Central memory CD8-positive, alpha-beta T cell (primary cell): Measurements from ENCODE around the gene OXSR1.
"Not testable (repeated sequence)": the region's sequence is repeated elsewhere in the genome, so short reads cannot be mapped to it uniquely, and the experiment has no call there.

Experiments
- ATAC-seq: fragments of 150-1000 bp; cut with Tn5 transposase; replicated peaks from 2 replicates; pipeline ENCODE4 v1.10.0; 2022; ENCODE audit warnings: mild to moderate bottlenecking, moderate FRiP score, moderate number of reproducible peaks; ENCODE audit not compliant: poor library complexity, severe bottlenecking; ENCODE audit errors: extremely low read depth
- DNase-seq, 2 donors: peaks; one replicate each; pipeline ENCODE4 v3.0.0; 2021; ENCODE audit warnings: low spot score in 2 of 2
- H3K27ac Mint-ChIP-seq: one replicate; pipeline ENCODE4 v1.8.0; 2022; ENCODE audit warnings: low read depth, mild to moderate bottlenecking, moderate library complexity, mixed read lengths
- H3K27me3 Mint-ChIP-seq: one replicate; pipeline ENCODE4 v1.8.0; 2022; ENCODE audit warnings: mixed read lengths
- H3K36me3 Mint-ChIP-seq: one replicate; pipeline ENCODE4 v1.8.0; 2022; ENCODE audit warnings: mild to moderate bottlenecking, moderate library complexity, mixed read lengths; ENCODE audit not compliant: insufficient read depth
- H3K4me1 Mint-ChIP-seq: one replicate; pipeline ENCODE4 v1.8.0; 2022; ENCODE audit warnings: mixed read lengths
- H3K4me3 Mint-ChIP-seq: one replicate; pipeline ENCODE4 v1.8.0; 2022; ENCODE audit warnings: mild to moderate bottlenecking, moderate library complexity, mixed read lengths
- H3K9me3 Mint-ChIP-seq: one replicate; pipeline ENCODE4 v1.8.0; 2022; ENCODE audit warnings: mixed read lengths

The OXSR1 gene

DNA sequence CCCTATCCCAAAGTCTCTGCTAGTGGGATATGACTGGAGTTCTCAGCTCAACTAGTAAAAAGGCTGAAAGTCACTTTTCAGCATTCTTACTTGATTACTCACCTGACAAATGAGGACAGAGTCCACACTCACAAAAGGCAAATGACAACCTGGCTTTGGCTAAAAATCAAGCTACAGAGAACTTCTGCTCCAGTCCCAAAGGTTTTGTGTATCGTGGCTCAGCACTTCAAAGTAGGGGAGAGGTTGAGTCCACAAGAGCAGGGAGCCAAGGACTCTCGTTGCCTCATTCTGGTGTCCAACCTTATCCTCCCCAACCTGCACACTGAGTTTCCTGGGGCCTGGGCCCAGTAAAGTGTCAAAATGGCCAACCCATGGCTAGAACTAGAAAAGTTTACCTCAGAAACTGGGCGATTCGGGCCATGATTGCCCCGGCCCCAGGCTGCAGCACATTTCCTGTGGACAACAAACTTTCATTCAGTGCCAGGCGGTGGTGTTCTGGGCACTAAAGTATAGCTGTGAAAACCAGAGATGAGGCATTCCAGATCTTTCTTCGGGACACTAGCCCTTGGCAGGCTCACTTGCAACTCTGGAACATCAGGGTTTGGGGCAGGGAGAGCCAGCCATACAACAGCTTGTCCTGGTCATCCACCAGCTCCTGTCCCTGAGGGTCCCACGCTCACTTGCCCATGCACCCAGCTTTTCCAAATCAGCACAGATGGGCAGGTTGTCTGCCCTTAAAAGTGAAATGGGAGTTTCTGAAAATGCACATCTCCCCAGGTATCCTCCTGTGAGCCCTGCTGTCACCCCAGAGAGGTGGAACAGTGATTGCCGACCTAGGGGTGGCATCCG lies 31.6 kb upstream of the OXSR1 start:
- H3K9me3 Mint-ChIP-seq: no peaks in the 10 kb centered on the region
- no peak overlapping the region for H3K27ac Mint-ChIP-seq
- H3K4me3 Mint-ChIP-seq: no peak overlapping the region
- no peak for ATAC-seq
- DNase-seq: no peak
- H3K4me1 Mint-ChIP-seq: peaks cover 72% of the 10 kb centered on the region
- H3K27me3 Mint-ChIP-seq: no peaks in the 10 kb centered on the region
- H3K36me3 Mint-ChIP-seq: peaks cover 27% of the 10 kb centered on the region

DNA sequence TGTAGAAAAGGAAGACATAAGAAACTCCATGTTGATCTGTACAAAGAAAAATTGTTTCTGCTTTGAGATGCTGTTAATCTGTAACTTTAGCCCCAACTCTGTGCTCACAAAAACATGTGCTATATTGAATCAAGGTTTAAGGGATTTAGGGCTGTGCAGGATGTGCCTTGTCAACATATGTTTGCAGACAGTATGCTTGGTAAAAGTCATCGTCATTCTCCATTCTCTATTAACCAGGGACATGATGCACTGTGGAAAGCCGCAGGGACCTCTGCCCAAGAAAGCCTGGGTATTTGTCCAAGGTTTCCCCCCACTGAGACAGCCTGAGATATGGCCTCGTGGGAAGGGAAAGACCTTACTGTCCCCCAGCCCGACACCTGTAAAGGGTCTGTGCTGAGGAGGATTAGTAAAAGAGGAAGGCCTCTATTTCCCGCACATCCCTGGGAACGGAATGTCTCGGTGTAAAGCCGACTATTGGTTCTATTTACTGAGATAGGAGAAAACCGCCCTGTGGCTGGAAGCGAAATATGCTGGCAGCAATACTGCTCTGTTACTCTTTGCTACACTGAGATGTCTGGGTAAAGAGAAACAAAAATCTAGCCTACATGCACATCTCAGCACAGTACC lies 30.7 kb upstream of the OXSR1 start:
- peaks cover 22% of the 10 kb centered on the region for H3K36me3 Mint-ChIP-seq
- not testable (repeated sequence) for ATAC-seq, DNase-seq, H3K27me3 Mint-ChIP-seq, H3K27ac Mint-ChIP-seq, H3K9me3 Mint-ChIP-seq
- H3K4me3 Mint-ChIP-seq: peak overlapping the region; percentile 95
- H3K4me1 Mint-ChIP-seq: peaks cover 77% of the 10 kb centered on the region

DNA sequence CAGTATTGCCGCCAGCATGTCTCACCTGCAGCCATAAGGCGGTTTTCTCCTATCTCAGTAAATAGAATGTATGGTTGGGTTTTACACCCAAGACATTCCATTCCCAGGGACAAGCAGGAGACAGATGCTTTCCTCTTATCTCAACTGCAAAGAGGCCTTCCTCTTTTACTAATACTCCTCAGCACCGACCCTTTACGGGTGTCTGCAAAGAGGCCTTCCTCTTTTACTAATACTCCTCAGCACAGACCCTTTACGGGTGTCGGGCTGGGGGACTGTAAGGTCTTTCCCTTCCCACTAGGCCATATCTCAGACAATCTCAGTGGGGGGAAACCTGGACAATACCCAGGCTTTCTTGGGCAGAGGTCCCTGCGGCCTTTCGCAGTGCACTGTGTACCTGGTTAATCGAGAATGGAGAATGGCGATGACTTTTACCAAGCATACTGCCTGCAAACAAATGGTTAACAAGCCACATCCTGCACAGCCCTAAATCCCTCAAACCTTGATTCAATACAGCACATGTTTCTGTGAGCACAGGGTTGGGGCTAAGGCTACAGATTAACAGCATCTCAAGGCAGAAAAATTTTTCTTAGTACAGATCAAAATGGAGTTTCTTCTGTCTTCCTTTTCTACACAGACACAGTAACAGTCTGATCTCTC lies 29.6 kb upstream of the OXSR1 start:
- Mint-ChIP-seq H3K4me1 (peaks cover 79% of the 10 kb centered on the region), H3K4me3 (peak overlapping the region; percentile 95), H3K36me3 (peaks cover 17% of the 10 kb centered on the region), H3K27ac (peak overlapping the region; percentile 98)
- H3K27me3 Mint-ChIP-seq, ATAC-seq, H3K9me3 Mint-ChIP-seq, DNase-seq: not testable (repeated sequence)

DNA sequence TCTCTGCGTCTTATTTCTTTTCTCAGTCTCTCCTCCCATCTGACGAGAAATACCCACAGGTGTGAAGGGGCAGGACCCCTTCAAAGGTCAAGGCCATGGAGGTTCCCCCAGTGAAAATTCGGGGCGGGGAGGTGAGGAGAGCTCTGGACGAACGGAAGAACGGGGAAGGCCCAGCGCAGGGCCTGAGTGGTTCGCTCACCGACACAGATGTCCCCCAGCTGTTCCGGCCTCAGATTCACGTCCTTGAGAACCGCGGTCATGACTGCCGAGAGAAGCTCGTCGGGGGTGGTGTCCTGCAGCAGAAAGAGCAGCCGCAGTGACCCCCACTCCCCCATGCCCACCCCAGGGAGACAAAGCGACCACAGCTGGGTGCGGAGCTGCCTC lies 29.0 kb upstream of the OXSR1 start:
- Mint-ChIP-seq H3K27ac (peak overlapping the region; percentile 98), H3K9me3 (no peaks in the 10 kb centered on the region), H3K27me3 (no peaks in the 10 kb centered on the region), H3K36me3 (peaks cover 16% of the 10 kb centered on the region), H3K4me1 (peaks cover 82% of the 10 kb centered on the region), H3K4me3 (peak overlapping the region; percentile 95)
- DNase-seq (no peak), ATAC-seq (no peak)

DNA sequence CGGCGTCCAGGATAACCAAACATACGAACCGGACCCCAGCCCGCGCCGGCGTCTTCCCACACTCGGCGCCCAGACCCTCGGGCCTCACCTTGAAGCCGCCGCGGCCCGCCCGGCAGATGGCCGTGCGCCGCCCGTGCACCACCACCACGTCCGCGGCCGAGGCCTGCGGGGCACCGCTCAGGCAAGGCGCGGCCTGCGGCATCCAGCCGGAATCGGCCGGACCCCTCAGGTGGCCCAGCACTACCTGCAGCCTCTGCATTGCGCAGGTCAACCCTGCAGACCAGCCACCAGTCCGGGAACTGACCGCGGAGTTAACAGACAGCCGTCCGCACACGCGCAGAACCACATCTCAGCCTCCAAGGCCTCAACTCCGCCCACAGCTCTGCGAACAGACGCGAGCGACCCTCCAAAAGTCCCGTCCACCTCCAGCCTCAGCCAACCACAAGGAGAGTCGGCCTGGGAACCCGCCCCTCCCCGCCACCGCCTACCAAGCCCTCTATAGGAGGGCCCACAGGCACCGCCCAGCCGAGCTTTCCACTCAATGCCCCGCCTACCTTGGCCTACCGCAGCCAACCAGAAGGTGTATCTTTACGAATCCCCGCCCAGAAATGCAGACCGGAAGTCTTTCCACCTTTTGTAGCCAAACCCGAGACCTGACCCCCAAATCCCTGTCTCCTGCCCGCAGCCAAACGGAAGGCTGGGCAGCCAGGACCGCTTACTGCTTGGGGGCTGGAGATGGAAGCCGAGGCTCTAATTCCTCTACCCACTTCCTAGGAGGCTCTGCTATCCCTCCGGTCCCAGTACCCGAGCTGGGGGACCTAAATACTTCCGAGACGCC lies 28.3 kb upstream of the OXSR1 start, which contains the start of gene ACAA1:
TSS of gene ACAA1 (minus strand) at position 351 of the 838 bp plus-strand sequence. CDS start at position 259, 92 bp downstream.
- DNase-seq: peak; percentile 91 to 94
- Mint-ChIP-seq H3K4me3 (peak within 1 kb of the TSS; percentile 95), H3K27me3 (no peaks in the 10 kb centered on the region), H3K36me3 (peaks cover 19% of the 10 kb centered on the region), H3K27ac (peak within 1 kb of the TSS; percentile 98), H3K9me3 (no peaks in the 10 kb centered on the region), H3K4me1 (peaks cover 80% of the 10 kb centered on the region)
- ATAC-seq: peak; percentile 89

DNA sequence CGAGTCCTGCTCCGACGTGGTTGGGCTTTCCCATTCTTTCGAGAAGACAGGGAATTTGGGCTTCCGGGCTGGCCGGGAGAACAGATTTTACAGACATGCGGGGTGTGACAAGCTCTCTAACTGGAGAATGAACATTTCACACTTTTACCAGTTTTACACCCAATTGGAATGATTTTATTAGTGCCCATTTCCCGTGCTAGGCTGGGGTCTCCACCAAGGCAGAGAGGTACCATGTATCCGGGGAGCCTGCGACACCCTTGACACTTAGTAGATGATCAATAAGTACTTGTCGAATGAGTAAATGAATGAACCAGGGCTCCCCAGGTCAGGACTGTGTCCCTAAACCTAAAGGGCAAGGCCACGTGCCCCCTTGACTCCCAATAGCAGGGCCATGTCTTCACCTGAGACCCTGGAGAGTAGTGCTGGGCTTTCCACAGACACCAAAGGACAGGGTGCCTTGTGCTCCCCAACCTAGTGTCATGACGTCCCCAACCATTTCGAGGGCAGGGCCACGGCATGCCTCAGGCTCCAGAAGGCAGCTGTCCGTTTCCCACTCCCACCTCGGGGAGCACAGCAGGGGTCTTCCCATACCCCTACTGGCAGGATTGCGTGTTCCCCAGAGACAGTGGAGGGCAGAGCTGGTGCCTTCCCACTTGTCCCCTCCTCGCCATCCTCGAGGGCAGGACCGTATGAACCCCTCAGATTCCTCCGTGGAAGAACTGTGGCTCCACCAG lies 27.6 kb upstream of the OXSR1 start:
- ATAC-seq (peak; percentile 1), DNase-seq (no peak)
- Mint-ChIP-seq H3K36me3 (peaks cover 17% of the 10 kb centered on the region), H3K4me1 (peaks cover 73% of the 10 kb centered on the region), H3K27me3 (no peaks in the 10 kb centered on the region), H3K4me3 (peak overlapping the region; percentile 95), H3K9me3 (no peaks in the 10 kb centered on the region), H3K27ac (peak overlapping the region; percentile 98)

DNA sequence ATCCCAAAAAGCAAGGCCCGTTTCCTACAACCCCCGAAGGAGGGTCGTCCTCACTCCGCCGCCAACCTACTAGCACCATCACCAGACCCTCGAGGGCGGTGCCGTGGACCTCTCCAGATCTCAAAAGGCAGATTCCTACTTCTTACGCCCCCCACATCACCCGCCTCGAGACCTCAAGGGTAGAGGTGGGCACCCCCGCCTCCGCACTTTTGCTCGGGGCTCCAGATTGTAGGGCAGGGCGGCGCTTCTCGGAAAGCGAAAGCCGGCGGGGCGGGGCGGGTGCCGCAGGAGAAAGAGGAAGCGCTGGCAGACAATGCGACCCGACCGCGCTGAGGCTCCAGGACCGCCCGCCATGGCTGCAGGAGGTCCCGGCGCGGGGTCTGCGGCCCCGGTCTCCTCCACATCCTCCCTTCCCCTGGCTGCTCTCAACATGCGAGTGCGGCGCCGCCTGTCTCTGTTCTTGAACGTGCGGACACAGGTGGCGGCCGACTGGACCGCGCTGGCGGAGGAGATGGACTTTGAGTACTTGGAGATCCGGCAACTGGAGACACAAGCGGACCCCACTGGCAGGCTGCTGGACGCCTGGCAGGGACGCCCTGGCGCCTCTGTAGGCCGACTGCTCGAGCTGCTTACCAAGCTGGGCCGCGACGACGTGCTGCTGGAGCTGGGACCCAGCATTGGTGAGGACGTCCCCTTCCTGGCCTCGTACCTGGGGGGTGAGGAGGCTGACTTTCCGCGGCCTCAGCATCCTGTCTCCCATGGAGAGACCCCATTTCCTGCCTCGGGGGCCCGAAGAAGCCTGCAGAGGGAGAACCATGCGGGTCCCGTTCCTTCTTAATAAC lies 26.8 kb upstream of the OXSR1 start, which contains the start of gene MYD88:
TSS of gene MYD88 (plus strand) at position 313 of the 842 bp plus-strand sequence. CDS start at position 353, 40 bp downstream.
- H3K27me3 Mint-ChIP-seq: no peaks in the 10 kb centered on the region
- H3K4me1 Mint-ChIP-seq: peaks cover 68% of the 10 kb centered on the region
- DNase-seq (peak; percentile 73 to 74), ATAC-seq (peak; percentile 60)
- H3K4me3 Mint-ChIP-seq: peak within 1 kb of the TSS; percentile 95
- peak within 1 kb of the TSS; percentile 98 for H3K27ac Mint-ChIP-seq
- peaks cover 15% of the 10 kb centered on the region for H3K36me3 Mint-ChIP-seq
- no peaks in the 10 kb centered on the region for H3K9me3 Mint-ChIP-seq

DNA sequence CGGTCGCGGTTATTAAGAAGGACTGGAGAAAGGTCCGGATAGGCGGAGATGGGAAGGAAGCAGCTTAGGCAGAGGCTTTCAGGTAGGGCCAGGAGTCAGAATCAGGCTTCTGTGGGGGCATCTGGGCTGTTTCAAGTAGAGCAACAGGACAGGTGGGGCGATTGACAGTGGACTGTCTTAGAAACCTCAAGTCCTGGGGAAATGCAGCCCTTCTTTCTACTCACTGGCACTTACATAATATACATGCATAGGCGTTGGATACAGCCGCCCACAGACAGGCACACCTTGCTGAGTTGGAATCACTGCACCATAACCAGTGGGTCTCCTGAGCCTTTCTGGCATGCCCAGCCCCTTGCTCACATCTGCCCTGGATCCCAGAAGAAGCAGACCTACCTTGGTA lies 26.1 kb upstream of the OXSR1 start:
- ATAC-seq (no peak), DNase-seq (no peak)
- H3K4me3 Mint-ChIP-seq: peak overlapping the region; percentile 95
- H3K27ac Mint-ChIP-seq: peak overlapping the region; percentile 98
- no peaks in the 10 kb centered on the region for H3K27me3 Mint-ChIP-seq
- no peaks in the 10 kb centered on the region for H3K9me3 Mint-ChIP-seq
- peaks cover 13% of the 10 kb centered on the region for H3K36me3 Mint-ChIP-seq
- peaks cover 65% of the 10 kb centered on the region for H3K4me1 Mint-ChIP-seq

DNA sequence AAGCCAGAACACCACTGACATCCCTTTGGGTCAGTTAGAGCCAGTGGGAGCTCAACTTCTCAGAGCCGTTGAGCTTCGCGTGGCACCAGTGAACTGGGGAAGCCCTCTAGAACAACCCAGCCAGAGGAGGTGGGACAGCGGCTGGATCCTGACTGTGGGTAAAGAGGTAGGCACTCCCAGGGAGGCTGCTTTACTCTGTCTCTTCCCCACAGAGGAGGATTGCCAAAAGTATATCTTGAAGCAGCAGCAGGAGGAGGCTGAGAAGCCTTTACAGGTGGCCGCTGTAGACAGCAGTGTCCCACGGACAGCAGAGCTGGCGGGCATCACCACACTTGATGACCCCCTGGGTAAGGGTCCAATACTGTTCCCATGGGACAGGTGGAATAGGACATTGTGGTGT lies 25.7 kb upstream of the OXSR1 start:
- DNase-seq: peak in 1 of 2 donors; percentile 8
- H3K36me3 Mint-ChIP-seq: peaks cover 10% of the 10 kb centered on the region
- peaks cover 62% of the 10 kb centered on the region for H3K4me1 Mint-ChIP-seq
- no peak for ATAC-seq
- H3K27ac Mint-ChIP-seq: peak overlapping the region; percentile 98
- H3K27me3 Mint-ChIP-seq: no peaks in the 10 kb centered on the region
- H3K9me3 Mint-ChIP-seq: no peaks in the 10 kb centered on the region
- peak overlapping the region; percentile 95 for H3K4me3 Mint-ChIP-seq

DNA sequence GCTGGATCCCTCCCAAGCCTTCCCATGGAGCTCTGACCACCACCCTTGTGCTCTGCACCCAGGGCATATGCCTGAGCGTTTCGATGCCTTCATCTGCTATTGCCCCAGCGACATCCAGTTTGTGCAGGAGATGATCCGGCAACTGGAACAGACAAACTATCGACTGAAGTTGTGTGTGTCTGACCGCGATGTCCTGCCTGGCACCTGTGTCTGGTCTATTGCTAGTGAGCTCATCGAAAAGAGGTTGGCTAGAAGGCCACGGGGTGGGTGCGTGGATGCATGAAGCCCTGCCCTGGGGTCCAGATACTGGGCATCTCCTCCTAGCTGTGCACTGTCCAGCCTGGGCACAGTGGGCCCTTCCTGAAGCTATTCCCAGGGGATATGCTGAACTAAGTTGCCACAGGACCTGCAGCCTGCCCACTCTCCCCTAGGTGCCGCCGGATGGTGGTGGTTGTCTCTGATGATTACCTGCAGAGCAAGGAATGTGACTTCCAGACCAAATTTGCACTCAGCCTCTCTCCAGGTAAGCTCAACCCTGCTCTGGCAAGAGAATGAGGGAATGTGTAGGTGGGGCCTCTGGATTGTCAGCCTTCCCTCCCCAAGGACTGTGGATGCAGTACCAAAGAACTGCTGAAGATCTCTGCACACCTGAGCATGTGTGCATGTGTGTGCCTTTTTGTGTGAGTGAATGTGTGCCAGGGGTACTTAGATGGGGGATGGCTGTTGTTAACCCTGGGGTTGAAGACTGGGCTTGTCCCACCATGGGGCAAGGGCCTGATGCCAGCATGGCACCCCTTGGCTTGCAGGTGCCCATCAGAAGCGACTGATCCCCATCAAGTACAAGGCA lies 24.8 kb upstream of the OXSR1 start:
- no peak for ATAC-seq
- Mint-ChIP-seq H3K27me3 (no peaks in the 10 kb centered on the region), H3K4me3 (peak overlapping the region; percentile 95), H3K27ac (no peak overlapping the region), H3K9me3 (no peaks in the 10 kb centered on the region), H3K36me3 (peaks cover 10% of the 10 kb centered on the region), H3K4me1 (peaks cover 55% of the 10 kb centered on the region)
- DNase-seq: peak in 1 of 2 donors; percentile 8
